Esophagus muscularis mucosa (tissue), 4 donors: ENCODE data around the gene PROX1. TPM values are rescaled to one million over a fixed set of nuclear protein-coding genes. Genes with fewer than 3 reads are reported as not detected.
"Not testable (repeated sequence)": the region's sequence is repeated elsewhere in the genome, so short reads cannot be mapped to it uniquely, and the experiment has no call there.

ENCODE experiments used
- DNase-seq: peaks from one replicate; pipeline ENCODE4 v3.0.0-alpha.2; 2017; ENCODE audit errors: extremely low spot score
- H3K27ac ChIP-seq, 4 donors: fragments of 200-600 bp; sonication (generic); replicated peaks in 1 of 4; 1 replicate in 3 of 4; 2 replicates in 1 of 4; pipeline ENCODE4 v1.5.1; 2016 to 2019; ENCODE audit warnings: mild to moderate bottlenecking in 1 of 4
- H3K27me3 ChIP-seq, 4 donors: fragments of 200-600 bp; sonication (generic); one replicate each; pipeline versions ENCODE4 v1.5.1 to v1.6.0; 2016 to 2019
- H3K36me3 ChIP-seq, 4 donors: fragments of 200-600 bp; sonication (generic); one replicate each; pipeline ENCODE4 v1.5.1; 2016 to 2019
- H3K4me1 ChIP-seq, 4 donors: fragments of 200-600 bp; sonication (generic); one replicate each; pipeline ENCODE4 v1.5.1; 2016 to 2019
- H3K4me3 ChIP-seq, 4 donors: fragments of 200-600 bp; sonication (generic); 1 replicate in 2 of 4; 2 replicates in 2 of 4; pipeline ENCODE4 v1.5.1; 2016 to 2019; ENCODE audit warnings: mild to moderate bottlenecking in 4 of 4, moderate library complexity in 1 of 4
- H3K9me3 ChIP-seq, 4 donors: fragments of 200-600 bp; sonication (generic); 1 replicate in 3 of 4; 2 replicates in 1 of 4; pipeline ENCODE4 v1.5.1; 2016 to 2019
- EP300 ChIP-seq: sonication (generic); formaldehyde crosslinking; IDR thresholded peaks from one replicate; pipeline ENCODE4 v1.6.1; 2017; ENCODE audit warnings: antibody characterized with exemption
- POLR2A ChIP-seq: fragments of 450-650 bp; IDR thresholded peaks from one replicate; pipeline ENCODE4 v1.6.1; 2017; ENCODE audit warnings: antibody characterized with exemption, moderate library complexity, mild to moderate bottlenecking, low read depth
- POLR2AphosphoS5 ChIP-seq, 2 donors: sonication (generic); formaldehyde crosslinking; IDR thresholded peaks; one replicate each; pipeline ENCODE4 v1.6.1; 2017; ENCODE audit warnings: antibody characterized with exemption in 2 of 2
- WGBS: methylation state at CpG from one replicate; pipeline ENCODE4 v1.1.5; 2018; 5-methylcytosine and 5-hydroxymethylcytosine counted together
- intact Hi-C: fragments of 100-400 bp; cut with DNase I; formaldehyde crosslinking; loops from one replicate; pipeline ENCODE4 v1.15.1; 2023
- total RNA-seq, 4 donors: library from RNA; depleted of rRNA; stranded (reverse); fragments of >200 nt; gene quantifications; one replicate each; pipeline versions ENCODE4 v1.1.0 to v1.2.1, GENCODE V29; 2016
- TF ChIP-seq, protein P1 (sequence below), 3 experiments: fragments of 200-600 bp in 2 of 3; fragments of 450-650 bp in 1 of 3; sonication (generic) in 2 of 3; IDR thresholded peaks; one replicate each; pipeline ENCODE4 v1.5.1; 2017 to 2019; ENCODE audit warnings: antibody characterized with exemption in 3 of 3, mild to moderate bottlenecking in 2 of 3, moderate library complexity in 1 of 3

The PROX1 gene
- total RNA-seq, 4 donors from 2014 or later = 2.0 to 5.3 (median 2.5) TPM

DNA sequence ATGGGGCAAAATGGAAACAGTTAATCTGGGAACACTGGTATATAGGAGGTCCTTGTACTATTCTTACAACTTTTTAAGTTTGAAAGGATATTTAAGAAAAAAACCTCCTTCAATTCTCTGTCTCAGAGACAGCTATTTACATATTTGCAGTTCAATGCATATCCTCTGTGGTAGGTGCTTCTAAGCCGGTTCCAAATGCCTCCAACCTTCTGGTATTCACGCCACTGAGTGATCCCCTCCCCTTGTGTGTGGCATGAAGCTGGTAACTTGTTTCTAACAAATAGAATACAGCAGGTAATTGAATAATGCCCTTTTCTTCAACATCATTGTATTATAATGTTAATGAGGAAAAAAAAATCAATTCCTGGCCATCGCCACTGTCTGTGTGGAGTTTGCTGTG, 91.2 kb downstream of the PROX1 start:
- H3K27ac ChIP-seq = no peak overlapping the region
- TF ChIP-seq POLR2AphosphoS5 (IDR thresholded peaks at IDR 0.05) (no peak), POLR2A (no peak), EP300 (no peak)
- TF ChIP-seq, protein P1, sequence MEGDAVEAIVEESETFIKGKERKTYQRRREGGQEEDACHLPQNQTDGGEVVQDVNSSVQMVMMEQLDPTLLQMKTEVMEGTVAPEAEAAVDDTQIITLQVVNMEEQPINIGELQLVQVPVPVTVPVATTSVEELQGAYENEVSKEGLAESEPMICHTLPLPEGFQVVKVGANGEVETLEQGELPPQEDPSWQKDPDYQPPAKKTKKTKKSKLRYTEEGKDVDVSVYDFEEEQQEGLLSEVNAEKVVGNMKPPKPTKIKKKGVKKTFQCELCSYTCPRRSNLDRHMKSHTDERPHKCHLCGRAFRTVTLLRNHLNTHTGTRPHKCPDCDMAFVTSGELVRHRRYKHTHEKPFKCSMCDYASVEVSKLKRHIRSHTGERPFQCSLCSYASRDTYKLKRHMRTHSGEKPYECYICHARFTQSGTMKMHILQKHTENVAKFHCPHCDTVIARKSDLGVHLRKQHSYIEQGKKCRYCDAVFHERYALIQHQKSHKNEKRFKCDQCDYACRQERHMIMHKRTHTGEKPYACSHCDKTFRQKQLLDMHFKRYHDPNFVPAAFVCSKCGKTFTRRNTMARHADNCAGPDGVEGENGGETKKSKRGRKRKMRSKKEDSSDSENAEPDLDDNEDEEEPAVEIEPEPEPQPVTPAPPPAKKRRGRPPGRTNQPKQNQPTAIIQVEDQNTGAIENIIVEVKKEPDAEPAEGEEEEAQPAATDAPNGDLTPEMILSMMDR (IDR thresholded peaks at IDR 0.05) = no peak
- no peak for DNase-seq
- H3K9me3 ChIP-seq = no peaks in the 10 kb centered on the region
- intact Hi-C loops = no loop called here
- H3K4me1 ChIP-seq = no peaks in the 10 kb centered on the region
- no peaks in the 10 kb centered on the region for H3K36me3 ChIP-seq
- WGBS = 70% methylated on average over 3 of the region's 3 CpGs
- peaks cover 0 to 17% (median 0%) of the 10 kb centered on the region in 4 donors for H3K27me3 ChIP-seq
- no peak overlapping the region for H3K4me3 ChIP-seq

DNA sequence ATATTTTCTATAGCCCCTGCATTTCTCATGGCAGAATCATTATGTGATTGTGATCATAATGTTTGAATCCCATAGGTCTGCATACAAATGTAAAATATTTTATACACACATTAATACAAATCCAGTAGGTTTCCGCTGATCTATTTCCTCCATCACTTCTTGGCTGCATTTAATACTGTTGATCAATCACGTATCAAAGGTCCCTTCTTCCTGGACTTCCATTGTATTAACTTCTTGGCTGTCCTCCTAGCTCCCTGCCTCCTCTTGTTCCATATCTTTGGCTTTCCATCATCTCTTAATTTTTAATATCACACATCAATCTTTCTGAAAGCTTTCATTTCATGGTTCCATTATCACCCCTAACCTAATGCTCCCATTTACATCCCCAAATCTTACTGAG, 97.6 kb downstream of the PROX1 start:
- no peaks in the 10 kb centered on the region for H3K9me3 ChIP-seq
- no peak for DNase-seq
- TF ChIP-seq POLR2A = no peak
- TF ChIP-seq POLR2AphosphoS5 (IDR thresholded peaks at IDR 0.05) = no peak
- H3K27ac ChIP-seq = no peak overlapping the region
- no peaks in the 10 kb centered on the region for H3K27me3 ChIP-seq
- no peaks in the 10 kb centered on the region for H3K36me3 ChIP-seq
- H3K4me3 ChIP-seq = no peak overlapping the region
- 88% methylated on average over 2 of the region's 2 CpGs for WGBS
- H3K4me1 ChIP-seq = no peaks in the 10 kb centered on the region
- intact Hi-C loops = no loop called here

DNA sequence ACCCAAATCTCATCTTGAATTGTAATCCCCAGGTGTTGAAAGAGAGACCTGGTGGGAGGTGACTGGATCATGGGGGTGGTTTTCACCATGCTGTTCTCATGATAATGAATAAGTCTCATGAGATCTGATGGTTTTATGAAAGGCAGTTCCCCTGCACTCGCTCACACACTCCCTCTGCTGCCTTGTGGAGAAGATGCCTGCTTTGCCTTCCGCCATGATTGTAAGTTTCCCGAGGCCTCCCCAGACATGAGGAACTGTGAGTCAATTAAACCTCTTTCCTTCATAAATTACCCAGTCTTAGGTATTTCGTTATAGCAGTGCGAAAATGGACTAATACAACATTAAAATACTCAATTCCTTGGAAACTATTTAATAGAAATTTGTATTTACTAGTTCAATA, 99.2 kb downstream of the PROX1 start:
- no peaks in the 10 kb centered on the region for H3K4me1 ChIP-seq
- TF ChIP-seq POLR2A (no peak), EP300 (no peak), POLR2AphosphoS5 (IDR thresholded peaks at IDR 0.05) (no peak)
- TF ChIP-seq, protein P1 (IDR thresholded peaks at IDR 0.05) = no peak
- no peak for DNase-seq
- intact Hi-C loops = no loop called here
- H3K36me3 ChIP-seq = no peaks in the 10 kb centered on the region
- no peak overlapping the region for H3K27ac ChIP-seq
- H3K27me3 ChIP-seq = no peaks in the 10 kb centered on the region
- no peak overlapping the region for H3K4me3 ChIP-seq
- no peaks in the 10 kb centered on the region for H3K9me3 ChIP-seq
- WGBS = 94% methylated on average over 5 of the region's 5 CpGs

DNA sequence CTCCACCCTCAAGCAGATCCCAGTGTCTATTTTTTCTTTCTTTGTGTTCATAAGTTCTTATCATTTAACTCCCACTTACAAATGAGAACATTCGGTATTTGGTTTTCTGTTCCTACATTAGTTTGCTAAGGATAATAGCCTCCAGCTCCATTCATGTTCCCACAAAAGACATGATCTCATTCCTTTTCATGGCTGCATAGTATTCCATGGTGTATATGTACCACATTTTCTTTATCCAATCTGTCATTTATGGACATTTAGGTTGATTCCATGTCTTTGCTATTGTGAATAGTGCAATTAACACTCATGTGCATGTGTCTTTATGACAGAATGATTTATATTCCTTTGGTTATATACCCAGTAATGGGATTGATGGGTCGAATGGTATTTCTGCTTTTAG, 101.2 kb downstream of the PROX1 start:
- 94% methylated on average over 2 of the region's 2 CpGs for WGBS
- H3K36me3 ChIP-seq, H3K4me1 ChIP-seq, H3K9me3 ChIP-seq, H3K4me3 ChIP-seq, DNase-seq, H3K27me3 ChIP-seq, H3K27ac ChIP-seq, intact Hi-C loops: not testable (repeated sequence)
